HG03280 (cell line): ENCODE data around the gene TIA1.
A peak's percentile ranks its signal among the peaks of the same experiment; 100 is the strongest.
"Not testable (repeated sequence)": the region's sequence is repeated elsewhere in the genome, so short reads cannot be mapped to it uniquely, and the experiment has no call there.

Experiments
- ATAC-seq: cut with Tn5 transposase; IDR thresholded peaks from one replicate; pipeline ENCODE4 v1.9.1; 2021; ENCODE audit warnings: mild to moderate bottlenecking, moderate library complexity; ENCODE audit not compliant: unreplicated experiment

Gene TIA1, protein sequence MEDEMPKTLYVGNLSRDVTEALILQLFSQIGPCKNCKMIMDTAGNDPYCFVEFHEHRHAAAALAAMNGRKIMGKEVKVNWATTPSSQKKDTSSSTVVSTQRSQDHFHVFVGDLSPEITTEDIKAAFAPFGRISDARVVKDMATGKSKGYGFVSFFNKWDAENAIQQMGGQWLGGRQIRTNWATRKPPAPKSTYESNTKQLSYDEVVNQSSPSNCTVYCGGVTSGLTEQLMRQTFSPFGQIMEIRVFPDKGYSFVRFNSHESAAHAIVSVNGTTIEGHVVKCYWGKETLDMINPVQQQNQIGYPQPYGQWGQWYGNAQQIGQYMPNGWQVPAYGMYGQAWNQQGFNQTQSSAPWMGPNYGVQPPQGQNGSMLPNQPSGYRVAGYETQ

DNA sequence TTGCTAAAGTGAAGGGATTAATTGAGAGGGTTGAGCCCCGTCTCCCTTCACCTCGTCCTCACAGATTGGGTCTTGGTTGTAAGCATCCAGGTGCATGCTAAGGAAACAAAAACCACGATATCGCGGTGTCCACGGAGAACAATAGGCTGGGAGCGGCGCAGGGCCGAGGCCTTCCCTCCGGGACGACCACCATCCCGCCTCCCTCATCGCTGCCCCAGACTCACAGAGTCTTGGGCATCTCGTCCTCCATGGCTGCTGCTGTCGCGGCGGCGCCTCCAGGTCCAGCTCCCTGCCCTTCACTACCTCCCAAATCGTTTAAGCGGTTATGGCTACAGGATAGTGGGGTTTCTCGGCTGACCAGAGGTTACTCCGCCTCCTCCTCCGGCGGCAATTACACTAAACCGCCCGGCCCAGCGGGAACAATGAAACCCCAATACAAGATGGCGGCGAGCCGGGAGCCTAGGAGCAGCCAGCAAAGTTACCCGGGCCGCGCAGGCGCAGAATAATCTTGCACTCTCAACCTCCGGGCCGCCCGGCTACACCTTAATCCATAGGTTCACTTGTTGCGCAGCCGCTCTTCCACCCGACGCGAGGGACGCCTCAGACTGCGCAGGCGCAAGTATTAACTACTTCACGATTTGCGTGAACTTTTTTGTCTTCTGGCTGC, at the start of gene TIA1:
TSS of gene TIA1 (minus strand) at position 448 of the 667 bp plus-strand sequence. CDS start at position 250, 198 bp downstream.
- peak; percentile 95 for ATAC-seq

DNA sequence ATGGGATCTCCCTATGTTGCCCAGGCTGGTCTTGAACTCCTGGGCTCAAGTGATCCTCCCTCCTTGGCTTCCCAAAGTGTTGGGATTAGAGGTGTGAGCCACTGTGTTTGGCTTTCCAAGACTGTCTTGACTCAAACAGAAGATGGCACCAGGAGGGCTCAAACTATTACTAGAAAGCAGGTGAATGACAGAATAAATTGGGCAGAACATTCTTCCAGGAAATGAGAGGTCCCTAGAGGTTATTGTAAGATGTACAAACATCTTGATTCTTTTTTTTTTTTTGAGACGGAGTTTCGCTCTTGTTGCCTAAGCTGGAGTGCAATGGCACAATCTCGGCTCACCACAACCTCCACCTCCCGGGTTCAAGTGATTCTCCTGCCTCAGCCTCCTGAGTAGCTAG, 49.4 kb upstream of the TIA1 start:
- ATAC-seq, result not testable (repeated sequence)

DNA sequence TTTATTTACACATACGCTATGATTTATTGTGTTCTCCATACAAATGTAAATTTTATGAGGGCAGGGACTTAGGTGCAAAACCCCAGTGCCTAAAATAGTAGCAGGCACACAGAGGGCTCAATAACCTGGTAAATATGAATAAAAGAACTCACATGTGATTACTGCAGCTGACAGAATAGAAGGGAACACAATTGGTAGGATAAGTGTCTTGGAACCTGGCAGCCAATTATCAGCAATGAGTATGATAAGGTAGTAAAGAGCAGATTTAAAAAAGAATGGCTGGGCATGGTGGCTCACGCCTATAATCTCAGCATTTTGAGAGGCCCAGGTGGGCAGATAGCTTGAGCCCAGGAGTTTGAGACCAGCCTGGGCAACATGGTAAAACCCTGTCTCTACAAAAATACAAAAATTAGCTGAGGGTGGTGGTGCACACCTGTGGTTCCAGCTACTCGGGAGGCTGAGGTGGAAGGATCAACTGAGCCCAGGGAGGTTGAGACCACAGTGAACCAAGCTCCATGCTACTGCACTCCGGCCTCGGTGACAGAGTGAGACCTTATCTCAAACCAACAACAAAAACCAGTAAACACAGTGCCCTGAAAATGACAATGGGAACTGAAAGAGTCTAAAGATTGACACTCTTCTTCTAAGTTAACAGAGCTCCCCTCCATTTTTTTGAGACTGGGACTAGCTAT, 35.2 kb upstream of the TIA1 start:
- no peak for ATAC-seq

DNA sequence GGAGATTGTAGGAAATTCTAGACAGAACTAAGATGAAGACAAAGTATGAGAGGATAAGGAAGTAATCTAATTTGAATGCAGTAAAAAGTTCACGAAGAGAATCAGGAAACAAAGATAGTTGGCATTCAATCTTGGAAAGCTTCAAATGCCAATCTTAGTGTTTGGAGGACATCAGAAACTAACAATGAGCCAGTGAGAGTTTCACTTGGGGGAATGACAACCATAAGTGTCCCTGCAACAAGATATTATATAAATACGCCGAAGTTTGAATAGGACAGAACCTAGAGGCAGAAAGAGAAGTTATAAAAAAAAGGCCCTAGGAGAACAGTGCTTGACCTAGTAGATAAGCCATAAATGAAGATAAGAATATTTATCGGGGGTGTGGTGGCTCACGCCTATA, 34.0 kb upstream of the TIA1 start:
- no peak for ATAC-seq

DNA sequence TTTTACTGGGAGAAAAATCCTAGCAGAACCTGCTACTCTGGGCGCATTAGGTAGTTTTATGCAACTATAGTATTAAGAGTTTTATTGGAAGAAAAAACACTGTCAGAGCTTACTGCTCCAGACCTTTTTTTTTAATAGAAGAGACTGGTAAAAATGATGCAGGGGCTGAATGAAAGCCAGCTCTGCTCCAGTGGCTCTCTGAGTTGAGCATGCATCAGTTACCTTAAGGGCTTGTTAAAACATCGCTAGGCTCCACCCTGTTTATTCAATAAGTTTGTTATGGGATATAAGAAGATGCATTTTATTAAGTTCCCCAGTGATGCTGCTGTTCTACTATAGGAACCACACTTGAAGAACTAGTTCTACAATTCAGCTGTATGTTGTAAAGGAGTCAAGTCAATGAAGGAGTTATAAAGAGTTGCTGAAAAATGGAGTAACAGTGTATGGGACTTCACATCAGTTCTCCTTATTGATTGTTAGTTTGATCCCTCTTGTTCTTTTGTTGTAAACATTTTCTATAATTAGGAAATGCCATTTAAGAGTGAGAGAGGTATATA, 31.9 kb upstream of the TIA1 start:
- ATAC-seq, result no peak

DNA sequence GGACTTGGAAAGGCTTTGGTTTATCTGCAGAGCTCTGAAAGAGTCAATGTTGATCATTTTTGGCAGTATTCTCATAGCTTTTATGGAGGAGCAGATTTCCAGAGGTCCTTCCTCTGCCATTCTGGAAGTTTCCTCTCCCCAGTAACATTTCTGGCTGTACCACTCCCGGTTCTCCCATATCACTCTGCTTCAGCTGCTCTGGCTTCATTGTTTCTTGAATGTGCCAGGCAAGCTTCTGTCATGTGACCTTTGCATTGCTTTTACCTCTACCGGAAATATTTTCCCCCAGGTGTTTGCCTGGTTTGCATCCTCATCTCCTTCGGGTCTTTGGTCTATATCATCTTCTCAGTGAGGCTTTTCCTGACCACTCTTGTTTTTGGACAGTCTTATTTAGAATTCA, 21.9 kb upstream of the TIA1 start:
- ATAC-seq, result no peak

DNA sequence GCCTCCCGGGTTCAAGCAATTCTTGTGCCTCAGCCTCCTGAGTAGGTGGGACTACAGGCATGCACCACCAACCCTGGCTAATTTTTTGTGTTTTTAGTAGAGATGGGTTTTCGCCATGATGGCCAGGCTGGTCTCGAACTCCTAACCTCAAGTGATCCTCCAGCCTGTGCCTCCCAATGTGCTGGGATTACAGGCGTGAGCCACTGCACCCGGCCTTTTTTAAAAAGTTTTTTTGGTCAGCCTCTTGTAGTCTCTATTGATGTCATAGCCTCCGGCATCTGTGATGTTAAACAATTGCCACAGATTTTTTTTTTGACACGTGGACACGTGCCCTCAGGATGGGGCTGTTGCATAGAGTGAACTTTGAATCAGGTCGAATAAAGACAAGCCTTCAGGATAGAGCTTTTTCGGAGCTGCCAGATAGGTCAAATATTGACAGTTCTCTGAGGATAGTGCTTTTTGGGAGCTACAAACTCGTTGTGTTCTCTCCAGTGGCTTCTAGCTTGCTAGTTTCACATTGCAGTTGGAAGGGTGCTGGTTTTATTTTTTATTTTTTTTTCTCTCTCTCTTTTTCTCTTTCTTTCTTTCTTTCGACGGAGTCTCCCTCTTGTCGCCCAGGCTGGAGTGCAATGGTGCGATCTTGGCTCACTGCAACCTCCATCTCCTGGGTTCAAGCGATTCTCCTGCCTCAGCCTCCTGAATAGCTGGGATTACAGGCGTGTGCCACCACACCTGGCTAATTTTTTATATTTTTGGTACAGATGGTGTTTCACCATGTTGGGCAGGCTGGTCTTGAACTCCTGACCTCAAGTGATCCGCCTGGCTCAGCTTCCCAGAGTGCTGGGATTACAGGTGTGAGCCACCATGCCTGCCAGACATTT, 21.2 kb upstream of the TIA1 start:
- ATAC-seq, result not testable (repeated sequence)

DNA sequence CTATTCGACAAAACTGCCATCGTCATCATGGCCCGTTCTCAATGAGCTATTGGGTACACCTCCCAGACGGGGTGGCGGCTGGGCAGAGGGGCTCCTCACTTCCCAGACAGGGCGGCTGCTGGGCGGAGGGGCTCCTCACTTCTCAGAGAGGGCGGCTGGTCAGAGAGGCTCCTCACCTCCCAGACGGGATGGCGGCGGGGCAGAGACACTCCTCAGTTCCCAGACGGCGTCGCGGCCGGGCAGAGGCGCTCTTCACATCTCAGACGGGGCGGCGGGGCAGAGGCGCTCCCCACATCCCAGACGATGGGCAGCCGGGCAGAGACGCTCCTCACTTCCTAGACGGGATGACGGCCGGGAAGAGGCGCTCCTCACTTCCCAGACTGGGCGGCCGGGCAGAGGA, 18.5 kb upstream of the TIA1 start:
- ATAC-seq, result not testable (repeated sequence)

DNA sequence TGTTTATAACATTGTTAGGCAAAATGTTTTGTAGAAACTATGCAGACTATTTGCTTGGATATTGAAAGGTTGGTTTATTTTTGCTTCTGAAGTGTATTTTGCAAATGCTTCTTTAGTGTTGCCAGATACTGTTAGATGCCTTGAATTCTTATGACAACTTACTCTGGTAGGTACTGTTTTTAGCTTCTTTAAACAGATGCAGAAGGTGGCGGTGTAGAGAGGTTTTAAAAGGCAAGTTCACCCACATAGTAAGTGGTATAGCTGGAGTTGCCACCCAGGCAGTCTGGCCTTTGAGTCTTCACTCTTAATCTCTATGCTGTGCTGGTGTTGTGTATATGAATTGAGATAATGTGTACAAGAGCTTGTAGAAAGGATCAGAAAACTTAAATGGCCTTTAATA, 13.1 kb upstream of the TIA1 start:
- ATAC-seq, result no peak

DNA sequence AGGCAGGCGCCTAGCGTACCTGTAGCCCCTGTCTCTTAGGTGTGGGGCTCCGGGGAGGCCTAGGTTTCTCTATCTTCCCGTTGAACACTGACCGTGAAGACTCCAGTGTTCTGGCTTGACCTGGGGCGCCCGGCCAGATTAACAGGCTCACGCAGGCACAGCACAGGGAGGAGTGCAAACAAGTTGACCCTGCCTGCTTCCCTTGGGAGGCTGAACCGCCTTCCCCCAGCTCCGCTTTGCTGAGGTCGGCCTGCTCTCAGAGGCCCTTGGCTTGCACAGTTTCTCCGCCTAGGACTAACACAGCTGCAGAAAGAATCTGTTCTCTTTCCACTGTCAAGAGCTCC, 10.1 kb upstream of the TIA1 start:
- peak; percentile 7 for ATAC-seq

DNA sequence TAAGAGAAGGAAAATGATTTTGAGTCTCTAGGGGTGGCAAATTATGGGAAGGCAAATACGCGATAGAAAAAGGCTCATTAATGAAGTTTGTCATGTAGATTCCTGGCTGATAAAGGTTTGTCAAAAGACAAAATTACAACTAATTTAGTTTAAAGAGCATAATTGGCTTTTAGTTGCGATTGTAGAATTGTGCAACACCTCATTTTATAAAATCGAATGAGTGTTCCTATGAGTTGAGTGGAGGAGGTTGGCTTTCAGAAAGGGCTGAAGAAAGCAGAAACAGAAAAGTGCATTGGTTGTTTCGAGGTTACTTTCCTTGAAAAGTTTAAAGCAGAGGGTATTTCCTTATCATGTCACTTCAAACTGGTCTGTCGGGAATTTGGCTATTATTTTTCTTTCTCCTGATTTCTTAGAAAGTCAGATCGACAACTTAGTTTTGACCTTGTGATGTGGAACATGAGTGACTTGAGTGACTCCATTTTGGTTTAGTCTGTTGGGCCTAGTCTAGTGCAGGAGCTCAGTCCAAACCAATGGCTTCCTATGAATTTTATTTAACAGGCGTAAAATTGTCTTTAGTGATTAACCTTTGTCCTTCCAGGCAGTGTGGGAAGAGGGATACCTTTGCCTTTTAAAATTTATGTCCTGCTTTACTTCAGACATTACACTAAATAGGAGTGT, 7.3 kb upstream of the TIA1 start:
- ATAC-seq, result no peak

DNA sequence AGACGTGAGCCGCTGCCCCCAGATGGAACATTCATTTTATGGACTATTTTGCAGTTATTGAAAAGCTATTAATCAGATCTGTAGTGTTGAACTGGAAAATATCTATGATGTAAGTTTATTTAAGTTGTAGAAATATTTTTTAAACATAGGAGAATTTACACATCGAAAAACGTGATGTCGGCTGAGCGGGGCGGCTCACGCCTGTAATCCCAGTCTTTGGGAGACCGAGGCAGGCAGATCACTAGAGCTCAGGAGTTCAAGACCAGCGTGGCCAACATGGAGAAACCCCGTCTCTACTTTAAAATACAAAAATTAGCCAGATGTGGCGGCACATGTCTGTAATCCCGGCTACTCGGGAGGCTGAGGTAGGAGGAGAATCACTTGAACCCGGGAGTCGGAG, 2.0 kb upstream of the TIA1 start:
- no peak for ATAC-seq

DNA sequence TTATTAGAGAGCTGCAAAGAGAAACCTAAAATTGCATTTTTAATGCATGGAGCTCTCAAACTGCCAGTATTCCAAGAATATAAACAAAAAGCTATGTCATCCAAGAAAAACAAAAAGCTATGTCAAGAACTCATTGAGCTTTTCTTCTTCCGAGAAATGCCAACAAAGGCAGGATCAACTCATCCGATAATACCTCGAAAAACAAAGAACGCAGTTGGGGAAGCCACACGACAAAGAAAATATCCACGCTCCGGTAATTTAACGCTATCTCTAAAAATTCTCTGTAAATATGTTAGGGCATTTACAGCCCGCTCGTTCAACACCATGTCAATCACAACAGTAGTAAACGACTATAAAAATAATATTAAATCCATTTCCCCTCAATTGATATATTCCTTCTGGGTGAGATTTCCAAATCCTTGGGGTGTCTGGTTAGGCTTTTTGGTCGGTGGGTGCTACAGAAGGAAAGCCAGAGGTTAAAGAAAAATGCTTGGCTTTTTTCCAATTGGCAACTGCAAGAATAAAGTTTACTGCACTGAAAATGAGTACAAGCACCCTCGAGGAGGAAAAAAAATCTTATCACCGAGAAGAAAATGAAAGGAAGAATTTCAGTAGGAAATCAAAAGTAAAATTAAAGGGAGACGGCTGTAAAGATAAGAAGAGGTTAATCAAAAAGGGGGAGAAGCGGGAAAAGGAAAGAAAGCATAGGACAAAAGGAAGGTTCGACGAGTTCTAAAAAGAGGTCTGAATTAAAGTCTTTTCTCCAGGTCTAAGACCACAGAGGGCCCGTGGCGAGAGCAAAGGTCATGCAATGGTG, 856 bp downstream of the TIA1 start:
- ATAC-seq, result no peak

DNA sequence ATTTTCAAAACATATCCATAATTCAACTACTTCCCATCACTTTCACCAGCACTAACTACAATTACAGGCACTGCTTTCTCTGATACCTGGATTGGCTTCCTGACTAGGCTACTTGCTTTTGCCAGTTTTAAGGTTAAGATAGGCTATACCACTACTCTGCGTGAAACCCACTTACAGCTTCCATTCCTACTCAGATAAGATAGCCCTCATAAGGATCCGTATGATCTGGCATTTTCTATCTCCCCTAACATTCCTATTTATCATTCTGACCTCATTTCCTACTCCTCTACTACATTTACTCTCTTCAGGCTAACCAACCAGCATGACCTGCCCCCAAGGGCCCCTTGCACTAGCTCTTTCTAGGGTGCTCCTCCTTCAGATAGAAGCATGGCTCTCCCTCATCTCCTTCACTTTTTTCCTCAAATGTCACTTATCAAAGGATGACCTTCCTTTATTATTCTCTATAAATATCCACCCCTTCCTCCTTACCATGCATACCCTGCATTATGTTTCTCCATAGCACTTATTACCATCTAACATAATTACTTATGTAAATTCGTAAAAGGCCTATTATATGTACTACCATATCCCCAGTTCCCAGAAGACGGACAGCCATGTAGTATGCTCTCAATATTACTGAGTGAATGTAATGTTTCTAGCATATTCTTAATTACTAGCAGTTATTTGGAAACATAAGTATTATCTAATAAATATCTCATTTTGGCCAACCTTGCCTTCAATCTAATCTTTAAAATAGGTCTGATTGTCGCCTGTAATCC, 4.4 kb downstream of the TIA1 start:
- ATAC-seq, result no peak

DNA sequence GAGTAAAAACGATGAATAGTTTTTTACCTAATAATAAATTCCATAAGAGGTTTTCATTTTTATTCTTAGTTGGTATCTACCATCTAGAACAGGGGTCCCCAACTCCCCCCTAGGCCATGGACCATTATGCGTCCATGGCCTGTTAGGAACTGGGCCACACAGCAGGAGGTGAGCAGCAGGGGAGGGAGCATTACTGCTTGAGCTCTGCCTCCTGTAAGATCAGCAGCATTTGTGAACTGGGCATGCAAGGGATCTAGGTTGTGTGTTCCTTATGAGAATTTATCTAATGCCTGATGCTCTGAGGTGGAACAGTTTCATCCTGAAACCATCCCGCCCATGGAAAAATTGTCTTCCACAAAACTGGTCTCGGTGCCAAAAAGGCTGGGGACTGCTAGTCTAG, 5.9 kb downstream of the TIA1 start:
- ATAC-seq, result no peak

DNA sequence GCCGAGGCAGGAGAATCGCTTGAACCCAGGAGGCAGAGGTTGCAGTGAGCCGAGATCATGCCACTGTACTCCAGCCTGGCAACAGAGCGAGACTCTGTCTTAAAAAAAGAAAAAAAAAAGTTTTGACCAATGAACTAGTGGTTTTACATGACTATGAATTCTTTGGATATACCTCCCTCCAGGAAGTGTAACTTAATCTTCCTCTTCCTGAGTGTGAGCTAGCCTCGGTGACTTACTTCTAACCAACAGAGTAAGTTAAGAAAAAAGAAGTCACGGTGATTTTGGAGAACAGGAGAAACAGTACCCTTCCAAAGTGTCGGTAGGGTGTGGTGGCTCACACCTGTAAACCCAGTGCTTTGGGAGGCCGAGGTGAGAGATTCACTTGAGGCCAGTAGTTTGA, 7.1 kb downstream of the TIA1 start:
- ATAC-seq, result no peak

DNA sequence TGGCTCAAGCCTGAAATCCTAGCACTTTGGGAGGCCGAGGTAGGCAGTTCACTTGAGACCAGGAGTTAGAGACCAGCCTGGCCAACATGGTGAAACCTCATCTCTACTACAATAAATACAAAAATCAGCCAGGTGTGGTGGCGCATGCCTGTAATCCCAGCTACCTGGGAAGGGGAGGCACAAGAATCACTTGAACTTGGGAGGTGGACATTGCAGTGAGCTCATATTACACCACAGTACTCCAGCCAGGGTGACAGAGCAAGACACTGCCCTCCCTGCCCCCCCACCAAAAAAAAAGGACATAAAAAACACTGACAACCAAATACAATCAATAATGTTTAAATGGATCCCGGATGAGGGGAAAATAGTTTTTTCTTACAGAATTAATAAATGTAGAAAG, 7.8 kb downstream of the TIA1 start:
- ATAC-seq, result no peak

DNA sequence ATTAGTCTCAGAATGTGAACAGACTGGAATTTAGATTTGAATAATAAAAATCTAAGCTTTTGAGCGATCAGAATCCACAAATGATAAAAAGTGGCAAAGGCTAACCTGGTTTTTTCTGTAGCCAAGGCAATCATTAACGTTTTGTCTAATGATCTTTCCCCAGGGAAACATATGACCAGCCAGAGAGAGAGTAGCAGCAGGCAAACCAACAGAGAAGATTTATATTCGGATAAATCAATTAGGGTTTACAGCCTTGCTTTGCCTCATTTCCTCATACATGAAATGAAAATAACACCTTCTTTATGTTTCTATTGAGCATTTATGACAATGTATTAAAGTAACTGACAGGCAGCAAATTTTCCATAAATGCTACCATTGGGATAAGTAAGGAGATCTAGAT, 14.5 kb downstream of the TIA1 start:
- no peak for ATAC-seq

DNA sequence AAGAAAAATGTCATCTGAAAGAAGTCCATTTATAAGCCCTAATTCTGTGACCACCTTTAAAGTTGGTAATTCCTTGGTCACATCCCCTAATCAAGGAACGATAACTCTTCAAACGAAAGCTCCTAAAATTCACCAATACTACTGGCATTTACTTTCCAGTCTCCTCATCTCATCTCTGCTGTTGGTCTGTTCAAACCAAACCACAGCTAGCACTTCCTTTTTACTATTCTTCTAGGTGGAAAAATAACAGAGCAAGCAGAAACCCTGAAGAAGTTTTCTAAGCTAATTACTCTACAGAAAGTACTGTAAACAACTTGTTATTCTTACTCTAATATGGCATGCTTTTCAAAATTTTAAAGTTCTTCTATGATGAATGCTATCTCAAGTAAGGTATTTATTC, 21.6 kb downstream of the TIA1 start:
- ATAC-seq, result no peak
